IMR-90 (cell line): ENCODE measurements around the gene RETREG1. TPM values are rescaled to one million over a fixed set of nuclear protein-coding genes. Genes with fewer than 3 reads are reported as not detected.
A peak's percentile ranks its signal among the peaks of the same experiment; 100 is the strongest.

Experiments used
- ATAC-seq: fragments of 200-7000 bp; cut with Tn5 transposase; 2 replicates; pipeline ENCODE4 v1.9.1; 2020; ENCODE audit warnings: low read depth, mild to moderate bottlenecking, moderate library complexity
- BruUV-seq: library from RNA; stranded (reverse); fragments of 400-500 nt; replicated peaks from 2 replicates; lab custom pipeline; 2021; lab: Mats Ljungman, UMichigan
- CTCF ChIA-PET: fragments of 300-600 bp; formaldehyde crosslinking; extraction: SDS; loops from one replicate; lab custom pipeline; 2021; ENCODE audit warnings: antibody characterized with exemption; lab: Yijun Ruan, JAX
- POLR2A ChIA-PET: fragments of 300-600 bp; sonication (Branson Sonifier 250); formaldehyde crosslinking; loops from one replicate; lab custom pipeline; 2022; ENCODE audit warnings: antibody characterized with exemption; ENCODE audit not compliant: unreplicated experiment; lab: Charles Lee
- DNase-seq: peaks from one replicate; pipeline ENCODE4 v3.0.0; 2013
- H2AFZ ChIP-seq: replicated peaks from 2 replicates; pipeline ENCODE3; 2013; ENCODE audit warnings: low read length, mild to moderate bottlenecking; ENCODE audit not compliant: poor library complexity
- H2AK5ac ChIP-seq: 2 replicates; pipeline ENCODE4 v1.6.1; 2013; ENCODE audit warnings: low read depth, low read length, inconsistent platforms
- H2AK9ac ChIP-seq: replicated peaks from 2 replicates; pipeline ENCODE3; 2013; ENCODE audit warnings: mild to moderate bottlenecking, low read depth, low read length, moderate library complexity; ENCODE audit not compliant: poor library complexity
- H2BK120ac ChIP-seq: 2 replicates; pipeline ENCODE4 v1.6.1; 2013; ENCODE audit warnings: low read depth, low read length, inconsistent platforms
- H2BK15ac ChIP-seq: 3 replicates; pipeline ENCODE4 v1.6.1; 2013; ENCODE audit warnings: low read depth, low read length, inconsistent platforms
- H2BK20ac ChIP-seq: 2 replicates; pipeline ENCODE4 v1.6.1; 2013; ENCODE audit warnings: low read depth, mild to moderate bottlenecking, inconsistent platforms, low read length, moderate library complexity
- H2BK5ac ChIP-seq: 2 replicates; pipeline ENCODE4 v1.6.1; 2013; ENCODE audit warnings: mild to moderate bottlenecking, low read depth, low read length, inconsistent platforms; ENCODE audit not compliant: poor library complexity, severe bottlenecking
- H3K14ac ChIP-seq: replicated peaks from 2 replicates; pipeline ENCODE4 v1.6.1; 2013; ENCODE audit warnings: low read depth, low read length, inconsistent platforms
- H3K18ac ChIP-seq: 2 replicates; pipeline ENCODE4 v1.6.1; 2013; ENCODE audit warnings: low read depth, low read length, control low read depth
- H3K23ac ChIP-seq: 2 replicates; pipeline ENCODE4 v1.6.1; 2013; ENCODE audit warnings: low read depth, low read length, inconsistent platforms
- H3K27ac ChIP-seq: 2 replicates; pipeline ENCODE4 v1.5.1; 2013; ENCODE audit warnings: mild to moderate bottlenecking, control low read depth, low read length; ENCODE audit not compliant: insufficient read depth
- H3K27me3 ChIP-seq: 2 replicates; pipeline ENCODE4 v1.6.1; 2013; ENCODE audit warnings: low read length; ENCODE audit not compliant: control insufficient read depth, insufficient read depth
- H3K36me3 ChIP-seq: 2 replicates; pipeline ENCODE4 v1.6.1; 2013; ENCODE audit warnings: low read length, mixed read lengths; ENCODE audit not compliant: control insufficient read depth, insufficient read depth
- H3K4ac ChIP-seq: 2 replicates; pipeline ENCODE4 v1.6.1; 2013; ENCODE audit warnings: low read depth, low read length, inconsistent platforms
- H3K4me1 ChIP-seq: 2 replicates; pipeline ENCODE4 v1.6.1; 2013; ENCODE audit warnings: low read length, mixed read lengths; ENCODE audit not compliant: control insufficient read depth, insufficient read depth
- H3K4me2 ChIP-seq: 2 replicates; pipeline ENCODE4 v1.6.1; 2013; ENCODE audit warnings: low read depth, mild to moderate bottlenecking, control low read depth, low read length, moderate library complexity
- H3K4me3 ChIP-seq: 2 replicates; pipeline ENCODE4 v1.5.1; 2013; ENCODE audit warnings: low read depth, mild to moderate bottlenecking, control low read depth, low read length, moderate library complexity; ENCODE audit not compliant: insufficient read depth
- H3K56ac ChIP-seq: 2 replicates; pipeline ENCODE4 v1.6.1; 2013; ENCODE audit warnings: low read length, inconsistent platforms; ENCODE audit not compliant: insufficient read depth; ENCODE audit errors: extremely low read depth
- H3K79me1 ChIP-seq, 2 experiments: 2 replicates each; pipeline ENCODE4 v1.6.1; 2013; ENCODE audit warnings: low read length in 2 of 2, inconsistent platforms in 1 of 2, low read depth in 1 of 2
- H3K9ac ChIP-seq: 2 replicates; pipeline ENCODE4 v1.6.1; 2013; ENCODE audit warnings: low read depth, low read length, control low read depth
- H3K9me1 ChIP-seq: 2 replicates; pipeline ENCODE4 v1.6.1; 2013; ENCODE audit warnings: low read length, inconsistent platforms; ENCODE audit not compliant: insufficient read depth
- H3K9me3 ChIP-seq: 2 replicates; pipeline ENCODE4 v1.6.1; 2013; ENCODE audit warnings: low read length; ENCODE audit not compliant: control insufficient read depth, insufficient read depth
- H4K20me1 ChIP-seq: 2 replicates; pipeline ENCODE4 v1.6.1; 2013; ENCODE audit warnings: low read length, inconsistent platforms; ENCODE audit not compliant: insufficient read depth
- H4K5ac ChIP-seq: 2 replicates; pipeline ENCODE4 v1.6.1; 2013; ENCODE audit warnings: mild to moderate bottlenecking, low read depth, low read length, control low read depth
- H4K8ac ChIP-seq, 2 experiments: 2 replicates each; pipeline ENCODE4 v1.6.1; 2013; ENCODE audit warnings: low read depth in 2 of 2, low read length in 2 of 2, control low read depth in 1 of 2, inconsistent platforms in 1 of 2
- H4K91ac ChIP-seq: 2 replicates; pipeline ENCODE4 v1.6.1; 2013; ENCODE audit warnings: low read depth, low read length, inconsistent platforms; ENCODE audit not compliant: insufficient read depth
- CEBPB ChIP-seq: IDR thresholded peaks from 2 replicates; pipeline ENCODE4 v1.6.1; 2012; ENCODE audit warnings: low read depth, low read length, improper control_type of control experiment
- USF2 ChIP-seq: fragments of 150-350 bp; IDR thresholded peaks from 2 replicates; pipeline ENCODE4 v1.6.1; 2017; ENCODE audit warnings: mild to moderate bottlenecking, antibody characterized with exemption, low read length, low read depth
- WGBS, 2 experiments: methylation state at CpG; one replicate each; pipeline versions ENCODE4 v1.1.5 to v1.1.7; 2013; ENCODE audit warnings: missing lambda C conversion rate in 2 of 2; ENCODE audit not compliant: insufficient read length in 1 of 2; ENCODE audit errors: extremely low coverage in 2 of 2; 5-methylcytosine and 5-hydroxymethylcytosine counted together
- dilution Hi-C: fragments of 300-500 bp; cut with HindIII; formaldehyde crosslinking; loops from one replicate; pipeline ENCODE4 v1.14.3; 2018; ENCODE audit warnings: low sequenced_read_pairs; ENCODE audit not compliant: unreplicated experiment
- in situ Hi-C: fragments of 300-500 bp; cut with MboI; formaldehyde crosslinking; loops from 3 replicates; pipeline ENCODE4 v1.14.3; 2019; ENCODE audit warnings: low sequenced_read_pairs, inconsistent platforms, mixed read lengths
- intact Hi-C: fragments of 100-400 bp; cut with micrococcal nuclease; formaldehyde crosslinking; loops from 2 replicates; pipeline ENCODE4 v1.10.0; 2022
- polyA plus RNA-seq, 3 experiments: library from polyadenylated mRNA; depleted of rRNA; stranded (reverse); fragments of >200 nt; gene quantifications; 2 replicates each; pipeline ENCODE4 v1.2.3, GENCODE V29; 2012; ENCODE audit warnings: low replicate concordance in 1 of 3
- total RNA-seq: library from RNA; depleted of rRNA; stranded (reverse); fragments of >200 nt; gene quantifications from 2 replicates; pipeline ENCODE4 v1.2.3, GENCODE V29; 2012

The RETREG1 gene
- total and polyA plus RNA-seq, 2 of the 4 experiments (the other 2 are of a cell fraction) = not detected

GRCh38 chr5:16639206-16639605, 22.4 kb upstream of the RETREG1 start:
- Histone ChIP-seq H3K4me1 (no peaks in the 10 kb centered on the region), H3K56ac (no peak overlapping the region), H4K5ac (no peak overlapping the region), H3K4ac (no peak overlapping the region), H4K8ac (no peak overlapping the region), H3K27ac (no peak overlapping the region), H3K9me1 (no peaks in the 10 kb centered on the region), H2BK5ac (no peak overlapping the region), H2BK20ac (no peak overlapping the region), H3K9ac (no peak overlapping the region), H2AFZ (no peak overlapping the region), H2AK9ac (no peak overlapping the region), H3K36me3 (no peaks in the 10 kb centered on the region), H4K20me1 (no peaks in the 10 kb centered on the region), H3K79me1 (no peaks in the 10 kb centered on the region), H4K91ac (no peak overlapping the region), H3K4me3 (no peak overlapping the region), H3K23ac (no peak overlapping the region), H3K9me3 (no peaks in the 10 kb centered on the region), H3K18ac (no peak overlapping the region), H3K4me2 (no peak overlapping the region), H3K27me3 (peaks cover 14% of the 10 kb centered on the region), H3K14ac (no peak overlapping the region), H2BK15ac (no peak overlapping the region), H2BK120ac (no peak overlapping the region), H2AK5ac (no peak overlapping the region)
- dilution Hi-C loops = no loop called here
- in situ Hi-C loops = no loop called here
- ChIA-PET CTCF (no interaction called here), POLR2A (no interaction called here)
- DNase-seq = no peak
- TF ChIP-seq USF2 = no peak
- peak; percentile 64 for TF ChIP-seq CEBPB
- WGBS, 2 experiments = 86% methylated on average over 4 of the region's 4 CpGs; no CpG with 5 or more reads in 1 of the 2 experiments
- BruUV-seq = no TSS peak
- intact Hi-C loops = no loop called here
- ATAC-seq = no peak
